SK-N-SH (cell line): ENCODE data around the gene MYOD1. TPM values are rescaled to one million over a fixed set of nuclear protein-coding genes. Genes with fewer than 3 reads are reported as not detected.

Source experiments
- CTCF ChIA-PET: fragments of 300-600, 350-600 bp; formaldehyde crosslinking; extraction: SDS; loops from one replicate; lab custom pipeline; 2021; lab: Yijun Ruan, JAX
- POLR2A ChIA-PET: fragments of 350-600 bp; sonication (Branson Sonifier 250); formaldehyde crosslinking; extraction: SDS; loops from one replicate; lab custom pipeline; 2020; ENCODE audit warnings: antibody characterized with exemption, inconsistent platforms; lab: Yijun Ruan, JAX
- DNase-seq: peaks from one replicate; pipeline ENCODE4 v3.0.0; 2012
- H2AFZ ChIP-seq: fragments of 200-600 bp; sonication (generic); 2 replicates; pipeline ENCODE4 v1.8.1; 2016; ENCODE audit warnings: antibody characterized with exemption, mild to moderate bottlenecking, low read depth
- H3F3A ChIP-seq: fragments of 200-600 bp; sonication (generic); replicated peaks from 2 replicates; pipeline ENCODE3; 2016; ENCODE audit warnings: antibody characterized with exemption, mild to moderate bottlenecking; ENCODE audit not compliant: insufficient read depth
- H3K27ac ChIP-seq, 2 experiments: fragments of 200-500 bp in 1 of 2; fragments of 200-600 bp in 1 of 2; sonication (Bioruptor generic) in 1 of 2; sonication (generic), shearing (Covaris generic) in 1 of 2; 2 replicates each; pipeline versions ENCODE4 v1.5.1 to v1.6.1; 2014 to 2016; ENCODE audit warnings: low read depth in 2 of 2, inconsistent platforms in 1 of 2, low read length in 1 of 2, mild to moderate bottlenecking in 1 of 2, mixed read lengths in 1 of 2
- H3K27me3 ChIP-seq: fragments of 200-600 bp; sonication (generic), shearing (Covaris generic); 2 replicates; pipeline ENCODE4 v1.6.1; 2016; ENCODE audit warnings: mixed run types; ENCODE audit not compliant: insufficient read depth
- H3K36me3 ChIP-seq, 2 experiments: fragments of 200-500 bp in 1 of 2; fragments of 200-600 bp in 1 of 2; sonication (Bioruptor generic) in 1 of 2; sonication (generic) in 1 of 2; replicated peaks in 1 of 2; 2 replicates each; pipeline versions ENCODE3 to v1.5.1; 2014 to 2016; ENCODE audit warnings: low read length in 1 of 2, mild to moderate bottlenecking in 1 of 2; ENCODE audit not compliant: insufficient read depth in 2 of 2, control insufficient read depth in 1 of 2
- H3K4me1 ChIP-seq, 2 experiments: fragments of 200-500 bp in 1 of 2; fragments of 200-600 bp in 1 of 2; sonication (Bioruptor generic) in 1 of 2; sonication (generic), shearing (Covaris generic) in 1 of 2; 2 replicates each; pipeline versions ENCODE4 v1.5.1 to v1.6.1; 2014 to 2016; ENCODE audit warnings: low read depth in 1 of 2, low read length in 1 of 2, mixed run types in 1 of 2; ENCODE audit not compliant: insufficient read depth in 2 of 2, control insufficient read depth in 1 of 2
- H3K4me2 ChIP-seq: fragments of 200-600 bp; sonication (generic), shearing (Covaris generic); 2 replicates; pipeline ENCODE4 v1.6.1; 2017; ENCODE audit warnings: mixed run types
- H3K4me3 ChIP-seq, 2 experiments: fragments of 200-500 bp in 1 of 2; fragments of 200-600 bp in 1 of 2; sonication (Bioruptor generic) in 1 of 2; sonication (generic), shearing (Covaris generic) in 1 of 2; 2 replicates each; pipeline versions ENCODE4 v1.5.1 to v1.8.1; 2014 to 2016; ENCODE audit warnings: low read depth in 2 of 2, inconsistent platforms in 1 of 2, low read length in 1 of 2, mild to moderate bottlenecking in 1 of 2, mixed read lengths in 1 of 2, moderate library complexity in 1 of 2
- H3K79me2 ChIP-seq: fragments of 200-600 bp; sonication (generic); 2 replicates; pipeline ENCODE4 v1.8.1; 2017; ENCODE audit warnings: mild to moderate bottlenecking; ENCODE audit not compliant: insufficient read depth
- H3K9ac ChIP-seq: fragments of 200-600 bp; sonication (generic); 2 replicates; pipeline ENCODE4 v1.6.1; 2017; ENCODE audit warnings: mixed run types
- H3K9me2 ChIP-seq: fragments of 200-600 bp; sonication (generic); 2 replicates; pipeline ENCODE4 v1.6.1; 2017; ENCODE audit warnings: mixed run types
- H3K9me3 ChIP-seq: fragments of 200-600 bp; sonication (generic); 2 replicates; pipeline ENCODE4 v1.6.1; 2017; ENCODE audit warnings: mixed run types, mild to moderate bottlenecking, moderate library complexity
- H4K20me1 ChIP-seq: fragments of 200-600 bp; sonication (generic); 2 replicates; pipeline ENCODE4 v1.6.1; 2017; ENCODE audit warnings: mild to moderate bottlenecking, mixed run types; ENCODE audit not compliant: insufficient read depth
- CHD2 ChIP-seq: fragments of 150-350 bp; IDR thresholded peaks from 2 replicates; pipeline ENCODE4 v1.6.1; 2018; ENCODE audit warnings: low read length; ENCODE audit not compliant: partially characterized antibody
- EP300 ChIP-seq, 2 experiments: IDR thresholded peaks; 2 replicates each; pipeline versions ENCODE4 v1.4.0 to v1.6.1; 2012; ENCODE audit warnings: borderline replicate concordance in 1 of 2, low read depth in 1 of 2, low read length in 1 of 2
- EZH2phosphoT487 ChIP-seq: fragments of 200-600 bp; sonication (generic); IDR thresholded peaks from 2 replicates; pipeline ENCODE4 v1.6.1; 2017; ENCODE audit warnings: low read depth, mixed run types, mild to moderate bottlenecking, antibody characterized with exemption, moderate library complexity, borderline replicate concordance
- FOSL2 ChIP-seq: IDR thresholded peaks from 2 replicates; pipeline ENCODE4 v1.4.0; 2012; ENCODE audit warnings: low read depth, mild to moderate bottlenecking, moderate library complexity, borderline replicate concordance
- FOXJ3 ChIP-seq: sonication (generic); formaldehyde crosslinking; IDR thresholded peaks from 2 replicates; pipeline ENCODE4 v1.5.1; 2020; ENCODE audit warnings: mild to moderate bottlenecking, missing genetic modification reagents
- FOXM1 ChIP-seq: IDR thresholded peaks from 2 replicates; pipeline ENCODE4 v1.4.0; 2012; ENCODE audit warnings: low read depth, mild to moderate bottlenecking
- JUND ChIP-seq: IDR thresholded peaks from 2 replicates; pipeline ENCODE4 v1.4.0; 2012
- MEF2A ChIP-seq: IDR thresholded peaks from 2 replicates; pipeline ENCODE4 v1.4.0; 2012; ENCODE audit warnings: low read depth, borderline replicate concordance
- PBX3 ChIP-seq: IDR thresholded peaks from 2 replicates; pipeline ENCODE4; 2012
- POLR2AphosphoS5 ChIP-seq: IDR thresholded peaks from 2 replicates; pipeline ENCODE4 v1.6.1; 2012; ENCODE audit warnings: low read depth, low read length
- RAD21 ChIP-seq: IDR thresholded peaks from 2 replicates; pipeline ENCODE4 v1.6.1; 2012; ENCODE audit warnings: mild to moderate bottlenecking, low read length
- RFX5 ChIP-seq: IDR thresholded peaks from 2 replicates; pipeline ENCODE4 v1.6.1; 2012; ENCODE audit warnings: mild to moderate bottlenecking, improper control_type of control experiment, low read length
- RXRA ChIP-seq: IDR thresholded peaks from 2 replicates; pipeline ENCODE4 v1.4.0; 2012; ENCODE audit warnings: low read depth, mild to moderate bottlenecking, borderline replicate concordance
- SMC3 ChIP-seq: IDR thresholded peaks from 2 replicates; pipeline ENCODE4 v1.6.1; 2012; ENCODE audit warnings: low read depth, low read length, improper control_type of control experiment
- TAF1 ChIP-seq: IDR thresholded peaks from 2 replicates; pipeline ENCODE4 v1.6.1; 2012; ENCODE audit warnings: low read depth, mild to moderate bottlenecking, low read length, moderate library complexity, borderline replicate concordance
- USF1 ChIP-seq: IDR thresholded peaks from 2 replicates; pipeline ENCODE4 v1.4.0; 2012; ENCODE audit warnings: low read depth, borderline replicate concordance
- WGBS: methylation state at CpG from one replicate; pipeline ENCODE4 v1.1.6; 2017; ENCODE audit warnings: low lambda C conversion rate; 5-methylcytosine and 5-hydroxymethylcytosine counted together
- polyA plus RNA-seq, 3 experiments: library from polyadenylated mRNA; depleted of rRNA; stranded (reverse); fragments of >200 nt; gene quantifications; 2 replicates each; pipeline ENCODE4 v1.2.3, GENCODE V29; 2012
- TF ChIP-seq, protein P1 (sequence below): IDR thresholded peaks from 2 replicates; pipeline ENCODE4 v1.4.0; 2012; ENCODE audit warnings: low read depth
- TF ChIP-seq, protein P2 (sequence below): IDR thresholded peaks from 2 replicates; pipeline ENCODE4 v1.6.1; 2012; ENCODE audit warnings: mild to moderate bottlenecking, low read depth, low read length, moderate library complexity

Gene MYOD1
- polyA plus RNA-seq, 1 of the 3 experiments (the other 2 are of a cell fraction): not detected

GRCh38 chr11:17750801-17751165 lies 31.4 kb downstream of the MYOD1 start:
- Histone ChIP-seq H2AFZ (no peak overlapping the region), H4K20me1 (no peaks in the 10 kb centered on the region), H3K9me2 (no peaks in the 10 kb centered on the region), H3K4me2 (no peak overlapping the region), H3K9ac (no peak overlapping the region), H3K79me2 (no peaks in the 10 kb centered on the region), H3F3A (no peaks in the 10 kb centered on the region), H3K4me3 (no peak overlapping the region), H3K27ac (no peak overlapping the region), H3K36me3 (no peaks in the 10 kb centered on the region), H3K4me1 (no peaks in the 10 kb centered on the region; a peak in 1 of 4 replicates), H3K9me3 (no peaks in the 10 kb centered on the region), H3K27me3 (no peaks in the 10 kb centered on the region)
- TF ChIP-seq POLR2AphosphoS5: no peak
- no peak for TF ChIP-seq EP300 (IDR thresholded peaks at IDR 0.05; ENCODE audit: borderline replicate concordance in 1 of 2, low read depth in 1 of 2, low read length in 1 of 2)
- no peak for TF ChIP-seq JUND
- TF ChIP-seq USF1: no peak
- no peak for TF ChIP-seq MEF2A
- no peak for TF ChIP-seq RXRA
- TF ChIP-seq, protein P1, sequence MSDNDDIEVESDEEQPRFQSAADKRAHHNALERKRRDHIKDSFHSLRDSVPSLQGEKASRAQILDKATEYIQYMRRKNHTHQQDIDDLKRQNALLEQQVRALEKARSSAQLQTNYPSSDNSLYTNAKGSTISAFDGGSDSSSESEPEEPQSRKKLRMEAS: no peak
- TF ChIP-seq PBX3: no peak
- no peak for TF ChIP-seq CHD2
- TF ChIP-seq, protein P2, sequence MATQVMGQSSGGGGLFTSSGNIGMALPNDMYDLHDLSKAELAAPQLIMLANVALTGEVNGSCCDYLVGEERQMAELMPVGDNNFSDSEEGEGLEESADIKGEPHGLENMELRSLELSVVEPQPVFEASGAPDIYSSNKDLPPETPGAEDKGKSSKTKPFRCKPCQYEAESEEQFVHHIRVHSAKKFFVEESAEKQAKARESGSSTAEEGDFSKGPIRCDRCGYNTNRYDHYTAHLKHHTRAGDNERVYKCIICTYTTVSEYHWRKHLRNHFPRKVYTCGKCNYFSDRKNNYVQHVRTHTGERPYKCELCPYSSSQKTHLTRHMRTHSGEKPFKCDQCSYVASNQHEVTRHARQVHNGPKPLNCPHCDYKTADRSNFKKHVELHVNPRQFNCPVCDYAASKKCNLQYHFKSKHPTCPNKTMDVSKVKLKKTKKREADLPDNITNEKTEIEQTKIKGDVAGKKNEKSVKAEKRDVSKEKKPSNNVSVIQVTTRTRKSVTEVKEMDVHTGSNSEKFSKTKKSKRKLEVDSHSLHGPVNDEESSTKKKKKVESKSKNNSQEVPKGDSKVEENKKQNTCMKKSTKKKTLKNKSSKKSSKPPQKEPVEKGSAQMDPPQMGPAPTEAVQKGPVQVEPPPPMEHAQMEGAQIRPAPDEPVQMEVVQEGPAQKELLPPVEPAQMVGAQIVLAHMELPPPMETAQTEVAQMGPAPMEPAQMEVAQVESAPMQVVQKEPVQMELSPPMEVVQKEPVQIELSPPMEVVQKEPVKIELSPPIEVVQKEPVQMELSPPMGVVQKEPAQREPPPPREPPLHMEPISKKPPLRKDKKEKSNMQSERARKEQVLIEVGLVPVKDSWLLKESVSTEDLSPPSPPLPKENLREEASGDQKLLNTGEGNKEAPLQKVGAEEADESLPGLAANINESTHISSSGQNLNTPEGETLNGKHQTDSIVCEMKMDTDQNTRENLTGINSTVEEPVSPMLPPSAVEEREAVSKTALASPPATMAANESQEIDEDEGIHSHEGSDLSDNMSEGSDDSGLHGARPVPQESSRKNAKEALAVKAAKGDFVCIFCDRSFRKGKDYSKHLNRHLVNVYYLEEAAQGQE: no peak
- no peak for TF ChIP-seq RFX5
- no peak for TF ChIP-seq FOSL2
- TF ChIP-seq RAD21: no peak
- no peak for TF ChIP-seq SMC3
- no peak for TF ChIP-seq EZH2phosphoT487
- no peak for TF ChIP-seq TAF1
- TF ChIP-seq FOXJ3 (CRISPR knock-in tag): no peak
- no peak for TF ChIP-seq FOXM1
- POLR2A ChIA-PET: no interaction called here
- 25% methylated on average over 2 of the region's 2 CpGs for WGBS
- no peak for DNase-seq
- CTCF ChIA-PET: interaction anchor here (2.2 to 3.0 kb wide), 2 partner anchors 20 to 228 kb away, joined by 7 to 17 read pairs; no protein-coding TSS in a partner anchor
